ENCODE measurements around the gene CDC42SE2.

DNA sequence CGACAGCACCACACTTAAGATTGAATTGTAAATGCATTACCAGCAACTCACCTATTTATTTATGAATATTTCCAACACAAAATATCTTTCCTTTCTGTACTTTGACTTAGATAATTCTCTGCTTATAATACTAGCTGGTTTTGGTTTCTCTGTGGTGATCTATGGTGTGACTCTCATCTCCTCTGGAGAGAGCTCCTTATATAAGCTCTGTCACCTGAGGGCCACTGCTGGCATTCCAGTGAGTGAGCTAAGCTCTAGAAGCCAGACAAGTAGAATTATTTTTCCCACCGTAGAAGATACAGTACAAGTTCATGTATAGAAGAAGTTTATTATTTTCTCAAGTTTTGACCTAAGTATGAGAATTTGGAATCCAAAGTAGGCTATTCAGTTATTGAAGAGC is 111.5 kb downstream of the CDC42SE2 start:
- TF ChIP-seq, protein P1, sequence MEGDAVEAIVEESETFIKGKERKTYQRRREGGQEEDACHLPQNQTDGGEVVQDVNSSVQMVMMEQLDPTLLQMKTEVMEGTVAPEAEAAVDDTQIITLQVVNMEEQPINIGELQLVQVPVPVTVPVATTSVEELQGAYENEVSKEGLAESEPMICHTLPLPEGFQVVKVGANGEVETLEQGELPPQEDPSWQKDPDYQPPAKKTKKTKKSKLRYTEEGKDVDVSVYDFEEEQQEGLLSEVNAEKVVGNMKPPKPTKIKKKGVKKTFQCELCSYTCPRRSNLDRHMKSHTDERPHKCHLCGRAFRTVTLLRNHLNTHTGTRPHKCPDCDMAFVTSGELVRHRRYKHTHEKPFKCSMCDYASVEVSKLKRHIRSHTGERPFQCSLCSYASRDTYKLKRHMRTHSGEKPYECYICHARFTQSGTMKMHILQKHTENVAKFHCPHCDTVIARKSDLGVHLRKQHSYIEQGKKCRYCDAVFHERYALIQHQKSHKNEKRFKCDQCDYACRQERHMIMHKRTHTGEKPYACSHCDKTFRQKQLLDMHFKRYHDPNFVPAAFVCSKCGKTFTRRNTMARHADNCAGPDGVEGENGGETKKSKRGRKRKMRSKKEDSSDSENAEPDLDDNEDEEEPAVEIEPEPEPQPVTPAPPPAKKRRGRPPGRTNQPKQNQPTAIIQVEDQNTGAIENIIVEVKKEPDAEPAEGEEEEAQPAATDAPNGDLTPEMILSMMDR (IDR thresholded peaks at IDR 0.05; ENCODE audit: low read length): no peak
- TF ChIP-seq EZH2 (IDR thresholded peaks at IDR 0.05; ENCODE audit: borderline replicate concordance, low read length): no peak

Data from OCI-LY1 (cell line).